HG03139 (cell line): Measurements from ENCODE around the gene PSMD12.
"Not testable (repeated sequence)": the region's sequence is repeated elsewhere in the genome, so short reads cannot be mapped to it uniquely, and the experiment has no call there.

Source experiments
- ATAC-seq: cut with Tn5 transposase; IDR thresholded peaks from one replicate; pipeline ENCODE4 v1.9.1; 2021; ENCODE audit not compliant: unreplicated experiment

Gene PSMD12

DNA sequence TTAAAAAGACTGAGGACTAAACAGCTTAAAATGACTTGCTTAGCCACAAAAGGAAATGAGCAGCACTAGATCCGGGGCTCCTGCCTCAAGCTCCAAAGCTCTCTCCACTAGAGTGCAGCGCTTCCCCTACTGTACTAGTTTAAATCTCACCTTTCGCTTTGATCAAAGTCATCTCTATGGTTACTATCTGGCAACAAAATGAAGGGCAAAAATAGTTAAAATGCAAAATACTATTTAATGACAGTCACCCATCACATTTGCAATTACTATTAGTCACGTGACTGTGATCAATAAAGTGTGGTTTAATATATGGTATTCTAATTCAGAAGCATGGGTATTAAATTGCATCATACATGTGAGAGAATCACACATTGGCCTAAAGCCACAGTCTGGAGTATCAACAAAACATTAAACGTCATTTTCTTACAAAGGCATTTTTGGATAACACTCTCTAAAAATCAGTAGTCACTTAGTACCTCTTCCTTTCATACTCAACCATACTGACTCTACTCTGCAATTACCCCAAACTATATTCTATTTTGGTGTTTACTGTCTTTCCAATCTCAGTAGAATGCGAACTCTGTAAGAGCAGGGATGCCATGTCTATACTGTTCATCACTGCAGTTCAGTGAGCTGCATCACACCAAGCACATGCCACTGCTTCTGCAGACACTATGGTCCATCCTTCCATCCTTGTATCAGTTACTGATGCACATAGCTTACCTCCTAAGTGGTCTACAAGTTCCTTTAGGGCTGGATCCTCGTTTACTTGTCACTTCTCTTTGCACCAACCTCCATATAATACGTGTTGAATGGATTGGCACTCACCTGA is 6.2 kb downstream of the PSMD12 start:
- ATAC-seq, result no peak

DNA sequence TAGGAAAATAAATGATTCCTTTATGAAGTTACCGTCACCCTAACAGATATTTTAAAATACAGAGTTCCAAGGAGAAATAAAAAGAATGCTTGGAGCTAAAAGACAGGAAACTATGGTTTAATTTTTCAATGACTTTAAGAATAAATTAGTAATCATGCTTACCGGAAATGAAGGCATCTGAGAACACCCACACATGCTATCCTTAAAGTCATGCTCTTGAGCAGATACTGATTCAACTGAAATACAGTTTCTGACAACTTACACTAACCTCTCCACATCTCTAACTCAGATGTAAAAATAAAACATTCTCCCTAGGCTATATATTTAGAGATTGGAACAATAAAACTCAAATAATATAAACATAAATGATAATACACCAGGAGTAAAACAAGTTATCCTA is 7.8 kb downstream of the PSMD12 start:
- no peak for ATAC-seq

DNA sequence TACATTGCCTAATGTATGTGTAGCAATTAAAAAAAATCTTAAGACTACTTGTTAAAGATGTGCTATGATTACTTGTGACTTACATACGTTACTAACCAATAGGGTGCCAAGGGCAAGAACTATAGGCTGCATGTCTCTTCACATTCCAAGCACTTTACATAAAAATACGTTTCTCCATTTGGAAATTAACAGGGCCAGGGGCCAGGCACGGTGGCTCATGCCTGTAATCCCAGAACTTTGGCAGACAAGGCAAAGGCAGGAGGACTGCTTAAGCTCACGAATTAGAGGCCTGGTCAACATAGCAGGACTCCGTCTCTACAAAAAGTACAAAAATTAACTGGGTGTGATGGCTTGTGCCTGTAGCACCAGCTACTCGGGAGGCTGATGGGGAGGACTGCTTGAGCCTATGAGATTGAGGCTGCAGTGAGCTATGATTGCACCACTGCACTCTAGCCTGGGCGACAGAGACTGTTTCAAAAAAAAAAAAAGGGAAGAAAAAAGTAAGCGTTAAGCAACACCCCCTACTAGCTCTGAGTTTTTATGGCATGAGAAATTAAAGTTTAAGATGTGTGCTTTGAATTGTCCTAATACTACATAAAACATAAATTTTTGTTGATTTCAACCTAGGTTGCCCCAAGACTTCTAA is 12.3 kb downstream of the PSMD12 start:
- ATAC-seq, result no peak

DNA sequence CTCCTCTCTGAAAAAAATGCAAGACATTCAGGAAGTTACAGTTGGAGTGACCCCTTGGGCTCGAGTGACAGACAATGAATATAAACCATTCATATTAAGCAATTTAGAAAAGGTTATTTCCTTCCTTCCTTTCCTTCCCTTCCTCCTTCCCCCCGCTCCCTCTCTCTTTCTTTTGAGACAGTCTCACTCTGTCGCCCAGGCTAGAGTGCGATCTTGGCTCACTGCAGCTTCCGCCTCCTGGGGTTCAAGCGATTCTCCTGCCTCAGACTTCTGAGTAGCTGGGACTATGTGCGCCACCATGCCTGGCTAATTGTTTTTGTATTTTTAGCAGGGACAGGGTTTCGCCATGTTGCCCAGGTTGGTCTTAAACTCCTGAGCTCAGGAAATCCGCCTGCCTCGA is 13.2 kb downstream of the PSMD12 start:
- ATAC-seq, result no peak

DNA sequence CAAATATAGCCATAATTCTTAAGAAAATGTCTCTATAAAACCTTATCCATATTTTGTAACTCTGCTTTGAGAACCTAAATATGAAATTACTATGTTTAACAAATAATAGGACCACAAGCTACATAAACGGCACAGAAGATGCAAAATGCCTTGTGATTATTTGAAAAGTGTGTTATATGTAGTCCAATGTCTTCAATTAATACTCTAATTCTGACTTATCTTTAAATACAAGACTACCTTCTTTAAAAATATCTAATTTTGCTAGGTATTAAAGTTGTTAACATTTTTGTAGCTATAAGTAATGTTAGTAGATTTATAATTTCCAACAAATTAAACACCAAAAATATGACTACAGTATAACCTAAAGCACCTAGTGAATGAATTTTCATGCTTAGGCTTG is 17.0 kb downstream of the PSMD12 start:
- no peak for ATAC-seq

- no peak for ATAC-seq
Measured at GRCh38 chr17:67347826-67348225, 18.6 kb downstream of the PSMD12 start.

GRCh38 chr17:67343237-67343636 is 23.1 kb downstream of the PSMD12 start:
- no peak for ATAC-seq

GRCh38 chr17:67338353-67338752 is 28.0 kb downstream of the PSMD12 start:
- ATAC-seq, result not testable (repeated sequence)

DNA sequence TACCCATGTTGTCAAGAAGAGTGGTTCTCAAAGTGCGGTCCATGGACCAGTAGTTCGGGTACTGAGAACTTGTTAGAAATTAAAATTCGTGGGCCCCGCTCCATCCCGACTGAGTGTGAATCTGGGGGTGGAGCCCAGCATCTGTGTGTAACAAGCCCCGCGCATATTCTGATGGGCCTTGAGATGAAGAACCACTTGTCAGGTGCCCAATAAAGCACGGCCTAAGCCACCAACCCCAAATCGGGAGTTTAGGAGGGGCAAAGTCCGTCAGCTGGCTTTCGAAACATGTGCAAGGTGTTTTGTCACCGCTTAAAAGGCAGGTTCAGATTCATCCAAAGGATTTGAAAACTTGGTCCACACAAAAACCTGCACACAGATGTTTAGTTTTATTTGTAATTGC is 29.5 kb downstream of the PSMD12 start:
- ATAC-seq, result no peak

- ATAC-seq, result no peak
Measured at GRCh38 chr17:67335245-67335835, 31.0 kb downstream of the PSMD12 start.

- ATAC-seq, result not testable (repeated sequence)
Measured at GRCh38 chr17:67332162-67332508, 34.2 kb downstream of the PSMD12 start.

- ATAC-seq, result not testable (repeated sequence)
Measured at GRCh38 chr17:67331381-67332161, 34.8 kb downstream of the PSMD12 start.

GRCh38 chr17:67328026-67328425 is 38.4 kb downstream of the PSMD12 start:
- ATAC-seq, result no peak

GRCh38 chr17:67326959-67327745 is 39.2 kb downstream of the PSMD12 start:
- ATAC-seq, result not testable (repeated sequence)

DNA sequence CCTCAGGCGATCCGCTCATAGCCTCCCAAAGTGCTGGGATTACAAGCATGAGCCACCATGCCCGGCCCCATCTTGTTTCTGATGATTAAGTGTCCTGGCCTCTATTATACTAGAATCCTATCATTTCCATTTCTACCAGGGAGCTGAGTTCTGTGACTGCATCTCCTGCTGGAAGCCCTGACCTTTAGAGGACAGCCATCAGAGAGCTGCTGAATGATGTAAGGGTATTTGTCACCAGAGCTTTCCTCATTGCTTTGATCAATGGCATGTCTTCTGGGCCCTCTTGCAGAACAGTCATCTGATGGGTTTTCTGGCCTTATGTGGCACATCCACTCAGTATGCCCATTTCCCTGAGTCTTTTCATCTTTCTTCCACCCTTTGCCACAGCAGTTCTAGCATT is 39.9 kb downstream of the PSMD12 start:
- ATAC-seq, result no peak

GRCh38 chr17:67324330-67324729 is 42.0 kb downstream of the PSMD12 start:
- no peak for ATAC-seq

- ATAC-seq, result no peak
Measured at GRCh38 chr17:67323445-67323844, 42.9 kb downstream of the PSMD12 start.

DNA sequence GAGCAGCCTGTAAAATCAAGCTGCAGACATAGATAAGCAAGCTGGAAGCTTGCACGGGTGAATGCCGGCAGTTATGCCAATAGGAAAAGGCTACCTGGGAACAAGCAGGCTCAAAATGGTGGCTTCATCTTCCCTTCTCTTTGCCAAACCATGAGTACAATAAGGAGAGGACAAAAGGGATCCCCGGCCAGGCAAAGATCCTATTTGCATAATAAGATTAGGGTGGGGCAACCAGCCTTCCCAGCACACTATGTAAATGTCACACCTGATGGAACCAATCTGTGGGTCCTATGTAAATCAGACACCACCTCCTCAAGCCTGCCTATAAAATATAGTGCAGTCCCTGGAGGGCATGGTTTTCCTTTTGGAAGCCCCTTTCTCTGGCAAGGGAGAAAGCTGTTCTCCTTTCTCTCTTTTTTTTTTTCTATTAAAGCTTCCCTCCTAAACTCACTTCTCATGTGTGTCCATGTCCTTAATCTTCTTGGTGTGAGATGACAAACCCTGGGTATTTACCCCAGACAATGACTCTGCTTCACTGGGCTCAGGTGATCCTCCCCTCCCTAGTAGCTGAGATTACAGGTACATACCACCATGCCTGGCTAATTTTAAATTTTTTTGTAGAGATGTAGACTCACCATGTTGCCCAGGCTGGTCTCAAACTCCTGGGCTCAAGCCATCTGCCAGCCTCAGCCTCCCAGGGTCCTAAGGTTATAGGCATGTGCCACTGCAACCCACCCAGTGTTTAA is 44.2 kb downstream of the PSMD12 start:
- no peak for ATAC-seq

GRCh38 chr17:67321486-67321885 is 44.9 kb downstream of the PSMD12 start:
- ATAC-seq, result not testable (repeated sequence)

DNA sequence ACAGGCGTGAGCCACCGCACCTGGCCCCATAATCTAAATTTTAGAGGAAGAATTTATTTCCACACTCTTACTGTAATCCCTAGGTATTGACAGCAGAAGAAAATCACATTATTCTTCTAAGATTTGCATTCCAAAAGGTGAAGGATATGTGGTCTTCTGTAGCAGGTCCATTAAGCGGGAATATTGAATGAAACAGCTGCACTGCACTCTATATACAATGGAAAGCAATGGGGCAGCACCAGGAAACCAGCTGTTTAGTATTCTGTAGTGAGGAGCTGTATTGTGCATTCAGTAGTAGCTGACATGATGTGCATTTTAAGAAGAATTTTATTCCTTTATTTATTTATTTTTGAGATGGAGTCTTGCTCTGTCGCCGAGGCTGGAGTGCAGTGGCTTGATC is 49.6 kb downstream of the PSMD12 start:
- no peak for ATAC-seq
